ENCODE data around the gene ATXN7L1.

- TF ChIP-seq EZH2 (optimal IDR thresholded peaks at IDR 0.05; ENCODE audit: low read depth, low read length) (no peak), EZH2phosphoT487 (IDR thresholded peaks at IDR 0.05; ENCODE audit: low read length) (no peak)
Observed at GRCh38 chr7:105664816-105665525, 211.4 kb downstream of the ATXN7L1 start.

Data from MM.1S (cell line).